GM21529 (cell line): Measurements from ENCODE around the gene MAD1L1.
A peak's percentile ranks its signal among the peaks of the same experiment; 100 is the strongest.

Experiments
- ATAC-seq: cut with Tn5 transposase; IDR thresholded peaks from one replicate; pipeline ENCODE4 v1.9.1; 2021; ENCODE audit not compliant: unreplicated experiment

MAD1L1 gene

DNA sequence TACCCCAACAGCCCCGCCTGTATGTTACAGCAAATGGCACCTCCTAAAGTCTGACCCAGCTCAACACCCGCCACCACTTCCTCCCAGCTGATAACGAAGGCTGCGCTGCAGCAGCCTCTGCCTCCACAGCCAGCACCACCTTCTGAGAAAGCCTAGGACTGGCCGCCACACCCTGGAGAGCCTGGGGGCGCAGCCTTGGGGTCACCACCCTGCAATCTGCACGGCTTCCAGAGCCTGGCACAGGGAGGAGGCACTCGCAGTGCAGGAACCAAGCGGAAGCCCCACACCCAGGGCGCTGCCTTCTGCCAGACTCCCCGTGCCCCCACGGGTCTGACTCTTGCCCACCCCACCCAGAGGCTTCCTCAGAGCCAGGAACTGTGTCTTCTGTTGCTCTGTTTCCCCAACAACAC, 112.5 kb downstream of the MAD1L1 start:
- no peak for ATAC-seq

DNA sequence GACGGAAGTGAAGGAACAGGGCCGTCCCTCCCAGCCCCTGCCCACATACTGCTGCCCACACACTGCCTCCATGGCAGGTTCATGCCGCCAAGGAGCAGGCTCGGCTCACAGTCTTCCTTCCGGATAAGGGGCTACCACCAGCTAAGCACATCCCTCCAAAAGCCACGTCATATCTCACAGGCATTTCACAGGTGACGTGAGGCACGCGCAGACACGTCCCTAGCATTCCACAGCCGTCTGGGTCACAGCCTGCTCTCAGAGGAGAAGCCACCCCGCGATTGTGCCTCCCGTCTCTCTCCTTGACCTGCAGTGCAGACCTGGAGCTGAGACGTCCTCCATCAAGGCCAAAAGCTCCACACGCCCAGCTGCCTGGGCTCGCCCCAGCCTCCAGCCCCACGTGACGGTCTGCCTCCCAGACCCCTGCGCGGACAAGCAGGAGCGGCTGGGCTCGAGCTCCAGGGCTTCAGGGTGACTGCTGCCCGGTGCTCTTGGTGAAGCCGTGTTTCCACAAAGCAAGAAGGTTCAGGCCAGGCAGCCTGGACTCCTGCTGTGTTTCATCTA, 114.0 kb downstream of the MAD1L1 start:
- ATAC-seq: no peak

DNA sequence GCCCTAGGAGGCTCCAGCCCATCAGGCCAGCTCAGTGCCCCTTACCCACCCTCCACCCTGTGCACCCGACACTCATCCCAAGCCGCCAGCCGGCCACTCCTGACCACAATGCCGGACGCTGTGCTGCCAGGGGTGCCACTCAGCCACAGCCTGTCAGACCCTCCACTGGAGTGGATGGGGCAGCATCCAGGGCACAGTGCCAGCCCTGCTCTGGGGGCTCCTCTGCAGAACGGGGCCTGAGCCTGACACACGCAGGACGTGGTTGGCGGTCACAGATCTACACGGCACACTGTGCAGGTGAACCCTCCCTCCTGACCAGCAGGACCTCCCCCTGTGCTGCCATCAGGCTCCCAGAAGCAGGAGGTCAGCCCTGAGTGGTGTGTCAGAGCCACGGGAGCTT, 114.7 kb downstream of the MAD1L1 start:
- no peak for ATAC-seq

DNA sequence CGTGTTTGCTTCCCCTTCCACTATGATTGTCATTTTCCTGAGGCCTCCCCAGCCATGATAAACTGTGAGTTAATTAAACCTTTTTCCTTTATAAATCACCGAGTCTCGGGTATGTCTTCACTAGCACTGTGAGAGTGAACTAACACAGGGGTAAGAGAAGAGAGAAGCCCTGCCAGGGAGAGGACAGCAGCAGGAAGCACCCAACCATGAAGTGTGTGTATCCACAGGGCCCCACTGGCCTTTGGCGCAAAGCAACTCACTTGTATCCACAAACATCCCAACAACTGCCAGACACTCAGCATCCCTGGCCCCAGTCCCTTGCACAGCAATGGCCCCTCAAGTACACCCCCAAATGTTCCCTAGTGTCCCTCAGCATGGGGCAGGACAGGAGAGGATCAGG, 115.1 kb downstream of the MAD1L1 start:
- ATAC-seq: no peak

DNA sequence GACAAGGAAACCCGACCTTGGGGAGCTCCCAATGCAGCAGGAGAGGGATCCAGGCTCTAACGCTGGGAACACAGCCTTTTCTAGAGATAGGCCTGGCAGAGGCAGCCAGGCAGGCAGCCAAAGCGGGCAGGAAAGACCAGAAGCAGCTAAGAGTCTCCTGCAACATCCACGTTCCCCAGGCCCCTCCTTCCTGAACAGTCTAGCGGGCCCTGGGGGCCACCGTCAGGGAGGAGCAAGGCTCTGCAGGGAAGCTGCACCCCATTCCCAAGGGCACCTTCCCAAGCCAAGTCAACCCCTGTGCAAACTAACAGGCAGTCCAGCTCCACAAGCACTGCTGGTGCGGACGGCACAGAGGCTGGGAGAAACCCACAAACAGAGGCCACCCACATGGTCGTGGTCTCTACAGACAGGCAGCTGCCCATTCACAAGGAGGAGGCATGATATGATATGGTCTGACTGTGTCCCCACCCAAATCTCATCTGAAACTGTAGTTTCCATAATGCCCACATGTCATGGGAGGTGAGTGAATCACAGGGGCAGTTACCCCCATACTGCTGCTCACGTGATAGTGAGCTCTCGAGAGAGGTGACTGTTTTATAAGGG, 115.7 kb downstream of the MAD1L1 start:
- ATAC-seq: no peak

DNA sequence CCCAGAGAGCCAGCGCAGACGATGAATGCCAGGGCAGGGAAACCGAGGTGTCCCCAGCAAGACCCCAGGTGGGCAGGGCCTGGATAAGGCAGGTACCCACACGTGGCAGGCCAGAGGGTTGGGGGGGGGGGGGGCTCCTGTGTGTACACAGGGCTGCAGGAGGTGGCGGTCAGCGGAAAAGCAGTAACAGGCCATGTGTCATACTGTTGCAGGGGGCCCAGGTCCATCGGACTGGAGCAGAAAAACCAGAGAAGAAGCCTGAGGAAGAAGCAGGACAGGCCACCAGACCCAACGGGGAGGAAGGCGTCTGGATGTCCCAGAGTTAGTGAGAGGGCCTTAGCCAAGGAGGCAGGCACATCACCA, 116.3 kb downstream of the MAD1L1 start:
- no peak for ATAC-seq

DNA sequence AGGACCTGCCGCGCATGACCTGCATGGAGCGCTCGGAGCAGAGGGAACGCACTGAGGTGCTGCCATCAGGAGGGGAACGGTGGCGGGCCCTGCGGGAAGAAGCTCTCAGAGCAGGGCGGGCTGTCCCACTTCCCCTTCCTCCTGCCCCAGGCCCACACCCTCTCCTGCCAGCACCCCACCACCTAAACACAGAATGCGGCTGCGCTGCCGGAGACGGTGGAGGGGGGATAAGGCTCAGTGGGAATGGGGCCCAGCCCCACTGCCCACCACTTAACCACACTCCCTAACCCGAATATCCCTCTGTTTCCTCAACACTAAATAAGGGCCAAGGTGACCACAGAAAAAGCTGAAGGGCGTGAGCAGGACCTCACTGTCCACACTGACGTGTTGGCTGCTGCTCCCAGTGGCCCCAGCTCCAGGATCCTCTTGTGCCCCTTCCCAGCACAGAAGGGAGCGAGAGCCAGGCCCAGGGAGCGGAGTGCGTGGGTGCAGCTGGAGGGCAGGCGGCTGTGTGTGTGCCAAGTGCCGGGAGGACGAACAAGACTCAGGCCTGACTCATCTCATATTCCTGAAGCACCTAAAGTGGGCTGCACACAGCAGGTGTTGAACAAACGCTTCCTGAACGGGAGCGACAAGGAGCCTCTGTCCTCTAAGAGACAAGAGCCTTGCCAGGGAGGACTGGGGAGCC, 116.8 kb downstream of the MAD1L1 start:
- ATAC-seq: no peak

DNA sequence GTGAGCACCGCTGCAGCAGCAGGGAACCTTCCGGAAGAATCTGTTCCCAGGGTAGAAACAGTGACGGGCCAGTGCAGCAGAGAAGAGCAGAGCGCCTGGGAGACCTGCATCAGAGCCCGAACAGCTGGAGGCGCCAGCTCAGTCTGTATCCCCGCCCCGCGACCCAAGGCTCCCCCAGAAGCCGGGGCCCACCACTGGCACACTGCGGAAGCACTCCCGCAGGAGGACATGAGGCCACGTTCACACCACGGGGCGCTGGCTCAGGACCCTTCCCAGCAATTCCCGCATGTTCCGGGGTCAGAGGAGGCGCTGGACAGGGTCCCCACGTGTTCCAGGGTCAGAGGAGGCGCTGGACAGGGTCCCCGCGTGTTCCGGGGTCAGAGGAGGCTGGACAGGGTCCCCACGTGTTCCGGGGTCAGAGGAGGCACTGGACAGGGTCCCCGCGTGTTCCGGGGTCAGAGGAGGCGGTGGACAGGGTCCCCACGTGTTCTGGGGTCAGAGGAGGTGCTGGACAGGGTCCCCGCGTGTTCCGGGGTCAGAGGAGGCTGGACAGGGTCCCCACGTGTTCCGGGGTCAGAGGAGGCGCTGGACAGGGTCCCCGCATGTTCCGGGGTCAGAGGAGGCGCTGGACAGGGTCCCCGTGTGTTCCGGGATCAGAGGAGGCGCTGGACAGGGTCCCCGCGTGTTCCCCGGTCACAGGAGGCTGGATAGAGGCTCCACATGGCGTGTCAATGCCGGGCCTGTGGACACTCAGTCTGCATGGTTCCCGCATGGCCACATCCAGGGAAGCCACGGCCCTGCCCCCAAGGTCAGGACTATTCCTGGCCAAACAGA, 117.6 kb downstream of the MAD1L1 start:
- ATAC-seq: no peak

DNA sequence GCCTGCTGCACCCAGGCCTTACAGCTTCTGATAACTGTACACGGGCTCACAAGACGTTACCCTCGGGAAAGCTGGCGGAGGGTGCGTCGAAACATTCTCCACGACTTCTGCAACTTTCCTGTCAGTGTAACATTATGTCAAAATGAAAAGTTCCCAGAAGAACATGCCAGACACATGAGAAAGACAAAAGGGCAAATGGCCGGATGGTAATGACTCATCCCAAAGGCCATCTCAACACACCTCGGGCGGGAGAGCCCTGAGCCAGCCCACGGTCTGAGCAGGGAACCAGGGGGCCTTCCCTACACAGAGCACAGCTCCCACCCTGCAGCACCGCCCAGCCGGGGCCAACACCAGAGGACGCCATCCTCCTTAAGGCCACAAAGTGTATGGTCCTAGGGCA, 118.7 kb downstream of the MAD1L1 start:
- no peak for ATAC-seq

DNA sequence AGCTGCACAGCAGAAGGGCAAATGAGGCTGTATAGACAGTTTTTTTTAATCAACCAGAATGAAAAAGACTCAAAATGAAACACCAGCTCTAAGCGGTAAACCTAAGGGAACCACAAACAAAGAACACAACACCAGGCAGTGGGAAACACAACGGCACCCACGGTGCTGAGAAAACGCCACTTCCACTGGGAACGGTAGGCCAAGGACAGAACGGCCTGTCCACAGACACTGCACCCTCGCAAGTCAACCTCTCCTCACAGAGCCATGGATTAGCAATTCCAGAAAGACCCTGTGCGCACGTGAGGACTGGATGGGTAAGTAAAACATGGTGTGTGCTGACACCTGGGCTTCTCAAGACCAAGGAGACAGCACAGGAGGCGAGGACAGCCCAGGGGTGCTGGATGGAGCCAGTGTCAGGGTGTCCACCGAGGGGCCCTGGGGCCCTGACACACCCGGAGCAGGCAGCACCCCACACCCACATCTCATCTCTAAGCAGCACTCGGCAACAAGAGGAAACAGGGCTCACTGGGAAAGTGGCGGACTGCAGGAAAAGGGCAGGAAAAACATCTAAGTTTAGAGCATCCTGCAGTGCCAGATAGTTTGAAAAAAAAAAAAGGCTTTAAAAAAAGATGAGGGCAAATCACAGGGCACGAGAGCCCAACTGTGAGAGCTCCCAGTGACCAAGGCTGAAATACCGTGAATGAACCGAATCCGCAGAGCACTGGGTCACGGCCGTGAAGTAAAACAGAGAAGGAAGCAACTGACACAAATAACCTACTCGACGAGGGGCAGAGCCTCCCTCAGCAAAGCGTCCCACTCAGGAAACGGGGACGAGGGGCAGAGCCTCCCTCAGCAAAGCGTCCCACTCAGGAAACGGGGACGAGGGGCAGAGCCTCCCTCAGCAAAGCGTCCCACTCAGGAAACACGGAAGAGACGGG, 120.2 kb downstream of the MAD1L1 start:
- ATAC-seq: no peak

DNA sequence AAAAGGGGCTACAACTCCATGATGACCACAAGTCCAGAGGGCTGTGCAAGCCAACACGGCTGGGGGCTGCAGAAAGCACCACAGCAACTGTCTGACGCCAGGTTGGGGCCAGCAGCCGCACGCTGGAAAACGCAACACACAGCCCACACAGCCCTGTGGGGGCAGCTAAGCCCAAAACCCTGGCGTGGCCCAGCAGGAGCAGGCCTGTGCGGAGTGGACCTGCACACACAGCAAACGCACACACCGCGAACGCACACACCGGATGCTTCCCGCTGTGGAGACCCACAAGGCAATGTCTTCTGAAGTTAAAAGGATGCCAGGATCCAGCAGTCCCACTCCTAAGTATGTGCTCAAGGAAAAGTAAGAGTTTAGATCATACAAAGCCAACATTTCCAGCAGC, 121.2 kb downstream of the MAD1L1 start:
- ATAC-seq: no peak

DNA sequence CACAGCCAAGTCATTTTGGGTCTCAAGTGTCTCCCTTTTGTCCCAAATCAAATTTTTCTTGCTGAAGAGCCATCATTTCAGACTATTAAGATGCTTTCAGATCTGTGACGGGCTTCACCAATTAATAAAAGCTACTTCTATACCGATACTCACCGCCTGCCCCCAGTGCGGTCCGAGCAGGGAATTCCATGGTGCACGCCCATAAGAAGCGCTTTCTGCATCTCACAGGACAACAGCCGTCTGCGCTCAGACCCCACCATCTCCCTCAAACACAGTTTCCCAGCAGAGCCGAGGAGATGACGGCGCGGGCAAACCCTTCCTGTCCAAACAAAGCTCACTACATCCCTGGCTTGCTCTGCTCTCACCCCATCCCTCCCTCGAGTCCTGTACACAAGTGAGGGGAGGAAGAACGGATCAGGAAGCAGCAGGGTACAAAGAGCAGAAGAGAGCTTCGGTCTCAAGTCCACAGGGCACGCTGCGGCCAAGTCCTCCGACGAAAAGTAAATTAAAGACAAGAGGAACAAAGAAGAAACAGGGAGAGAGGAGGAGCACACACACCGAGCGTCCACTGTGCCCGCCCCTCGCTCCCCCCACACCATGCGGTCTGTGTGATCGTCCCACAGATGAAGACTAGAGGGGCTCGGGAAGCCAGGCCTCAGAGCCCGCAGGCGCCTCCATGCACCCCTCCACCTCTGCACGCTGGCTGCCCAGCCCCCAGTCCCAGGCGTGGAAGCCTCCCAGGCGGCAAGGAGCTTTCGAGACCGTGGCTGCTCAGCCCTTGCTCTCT, 121.9 kb downstream of the MAD1L1 start:
- no peak for ATAC-seq

DNA sequence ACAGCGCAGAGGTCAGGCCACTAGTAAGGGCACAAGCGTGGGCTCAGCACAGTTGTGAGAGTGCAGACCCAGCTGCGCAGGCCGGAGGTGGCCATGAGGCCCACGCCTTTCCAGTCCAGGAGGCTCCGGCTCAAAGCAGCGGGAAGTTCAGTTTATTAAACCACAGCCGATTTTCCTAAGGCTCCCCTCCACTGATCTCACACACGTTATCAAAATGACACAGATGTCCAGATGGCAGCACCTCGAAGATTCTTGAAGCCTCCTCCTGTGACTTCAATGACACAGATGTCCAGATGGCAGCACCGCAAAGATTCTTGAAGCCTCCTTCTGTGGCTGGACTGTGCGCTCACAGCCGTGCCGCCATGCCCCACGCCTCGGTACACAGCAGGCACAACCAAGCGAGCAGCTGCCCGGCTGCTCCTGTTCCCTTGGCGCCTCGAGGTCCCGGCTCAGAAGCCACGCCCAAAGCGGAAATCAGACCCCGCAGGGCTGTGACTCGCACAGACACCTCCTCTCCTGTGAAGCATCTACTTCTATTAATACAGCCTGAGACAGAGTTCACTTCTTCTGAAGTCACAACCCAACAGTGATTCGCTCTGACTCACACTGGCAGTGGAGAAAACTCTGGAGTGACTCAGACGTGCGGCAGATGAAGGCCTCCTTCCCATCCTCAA, 122.7 kb downstream of the MAD1L1 start:
- ATAC-seq: peak; percentile 66

DNA sequence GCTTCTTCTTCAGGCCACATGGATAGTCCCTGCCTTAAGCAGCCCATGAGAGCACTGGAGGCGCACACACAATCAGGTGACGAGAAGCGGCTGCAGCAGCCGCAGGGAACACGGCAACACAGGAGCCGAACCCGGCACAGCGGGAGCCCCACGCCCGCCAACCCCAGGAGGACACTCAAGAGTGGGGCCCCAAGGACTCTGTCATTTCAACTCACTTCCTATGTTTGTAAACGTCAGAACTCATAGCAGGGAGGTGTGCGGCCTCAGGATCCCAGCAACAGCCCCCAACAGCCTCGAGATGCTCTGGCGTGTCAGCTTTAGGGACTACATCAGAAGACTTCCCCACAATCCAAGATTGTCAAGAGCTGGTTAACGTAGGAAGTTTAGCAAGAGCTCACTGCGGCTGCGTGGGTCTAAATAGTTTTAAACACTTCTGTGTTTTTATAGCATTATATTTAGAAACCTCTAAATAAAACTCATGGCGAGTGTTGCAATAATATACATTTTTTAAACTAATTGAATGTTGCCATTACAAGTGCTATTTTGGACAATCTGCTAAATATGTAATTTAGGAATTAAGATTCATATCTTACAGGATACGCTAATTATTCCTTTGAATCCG, 123.4 kb downstream of the MAD1L1 start:
- no peak for ATAC-seq

DNA sequence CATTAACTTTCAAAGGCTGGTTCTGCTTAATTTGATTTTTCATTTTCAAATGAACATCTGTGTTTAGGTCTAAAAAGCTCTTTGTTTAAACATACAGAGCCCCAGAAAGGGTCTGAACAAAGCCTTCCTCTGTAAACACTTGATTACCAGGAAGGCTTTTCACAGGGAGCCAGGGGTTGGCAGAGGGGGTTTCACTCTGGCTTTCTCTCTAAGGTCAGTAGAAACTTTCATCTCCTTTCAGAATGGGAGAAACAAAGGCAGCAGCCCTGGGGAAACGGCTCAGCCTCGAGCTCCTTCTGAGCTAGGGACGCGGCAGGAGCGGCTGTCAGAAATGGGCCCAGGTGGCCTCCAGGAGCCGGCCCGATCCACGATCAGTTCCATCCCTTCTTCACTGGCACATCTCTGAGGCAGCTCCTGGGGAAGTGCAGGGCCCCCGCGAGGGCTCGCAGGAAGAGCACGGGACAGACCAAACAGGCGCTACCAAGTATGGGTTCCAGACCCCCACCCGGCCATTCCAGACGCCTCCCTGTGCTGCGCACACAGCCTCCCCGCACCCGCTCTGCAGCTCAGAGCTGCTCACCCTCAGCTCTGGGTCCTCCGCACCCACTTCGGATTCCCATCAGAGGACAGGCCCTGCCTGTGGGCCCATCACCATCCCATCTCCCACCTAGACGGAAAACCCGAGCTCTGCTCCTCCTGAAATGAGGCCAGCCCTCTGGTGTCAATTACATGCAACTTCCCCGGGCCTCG, 124.1 kb downstream of the MAD1L1 start:
- no peak for ATAC-seq

DNA sequence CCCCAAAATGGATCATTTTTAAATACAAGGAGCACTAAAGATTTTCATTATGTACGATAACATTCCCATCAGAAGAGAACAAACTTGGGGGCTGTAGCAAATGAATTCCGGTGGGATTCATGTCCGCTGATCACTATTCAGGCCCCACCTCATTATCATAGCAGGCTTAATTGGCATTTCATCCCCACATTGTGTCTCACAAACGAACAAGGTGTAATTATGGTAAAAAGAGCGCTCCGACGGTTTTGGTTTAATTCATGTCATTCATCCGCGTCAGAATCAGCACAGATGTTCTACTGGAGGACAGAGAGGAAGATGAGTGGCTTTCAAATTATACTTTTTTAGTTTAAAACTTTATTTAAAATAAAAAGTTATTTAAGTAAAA, 124.7 kb downstream of the MAD1L1 start:
- ATAC-seq: no peak

DNA sequence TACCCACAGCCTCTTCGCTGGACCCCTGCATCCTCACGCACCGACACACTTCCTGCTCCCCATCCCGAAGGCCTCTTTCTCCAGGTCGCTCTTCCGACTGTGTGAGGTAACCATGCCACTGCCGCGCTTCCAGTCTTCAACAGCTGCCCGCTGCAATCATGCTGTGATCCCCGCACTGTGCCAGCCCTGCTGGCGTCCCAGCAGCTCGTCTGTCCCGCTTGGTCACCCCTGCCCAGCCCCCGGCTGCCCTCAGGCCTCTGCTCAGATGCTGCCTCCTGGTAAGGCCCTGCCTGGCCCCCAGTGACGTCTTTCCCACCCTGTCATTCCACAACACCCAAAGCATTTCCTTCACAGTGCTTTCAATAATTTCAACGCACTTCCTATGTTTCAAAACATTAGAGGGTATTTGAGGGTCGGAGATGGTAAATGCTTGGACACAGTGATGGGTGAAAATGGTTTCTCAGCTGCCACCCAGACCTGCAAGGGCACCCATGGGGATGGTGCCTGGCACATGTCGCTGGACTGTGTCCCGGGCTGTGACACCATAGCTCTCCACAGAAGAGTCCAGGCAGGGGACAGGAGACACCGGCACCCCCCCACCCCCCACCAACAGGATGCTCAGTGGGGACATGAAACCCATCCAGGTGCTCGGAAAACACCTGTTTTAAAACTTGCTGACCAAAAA, 125.2 kb downstream of the MAD1L1 start:
- no peak for ATAC-seq

DNA sequence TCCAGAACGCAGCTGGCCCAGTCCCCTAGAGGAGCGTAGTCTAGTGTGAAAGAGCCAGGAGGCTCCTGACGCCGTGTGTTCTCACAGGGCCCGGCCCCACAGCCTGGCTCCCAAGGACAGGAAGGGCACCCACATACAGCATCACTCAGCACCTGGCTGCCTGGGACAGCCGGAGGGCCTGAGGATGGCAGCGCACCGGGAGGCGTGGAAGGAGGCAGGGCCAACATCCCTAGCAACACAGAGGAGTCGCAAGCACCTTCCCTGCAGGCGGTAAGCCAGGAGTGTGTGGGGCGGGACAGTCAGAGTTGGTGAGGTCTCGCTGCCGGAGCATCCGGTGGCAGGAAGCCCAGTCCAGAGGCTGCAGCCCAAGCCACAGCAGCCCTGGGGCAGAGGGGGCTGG, 125.8 kb downstream of the MAD1L1 start:
- ATAC-seq: no peak
